ENCODE data around the gene FBXW12. TPM values are rescaled to one million over a fixed set of nuclear protein-coding genes. Genes with fewer than 3 reads are reported as not detected.

The FBXW12 gene
- polyA plus RNA-seq, 1 experiment, result not detected

DNA sequence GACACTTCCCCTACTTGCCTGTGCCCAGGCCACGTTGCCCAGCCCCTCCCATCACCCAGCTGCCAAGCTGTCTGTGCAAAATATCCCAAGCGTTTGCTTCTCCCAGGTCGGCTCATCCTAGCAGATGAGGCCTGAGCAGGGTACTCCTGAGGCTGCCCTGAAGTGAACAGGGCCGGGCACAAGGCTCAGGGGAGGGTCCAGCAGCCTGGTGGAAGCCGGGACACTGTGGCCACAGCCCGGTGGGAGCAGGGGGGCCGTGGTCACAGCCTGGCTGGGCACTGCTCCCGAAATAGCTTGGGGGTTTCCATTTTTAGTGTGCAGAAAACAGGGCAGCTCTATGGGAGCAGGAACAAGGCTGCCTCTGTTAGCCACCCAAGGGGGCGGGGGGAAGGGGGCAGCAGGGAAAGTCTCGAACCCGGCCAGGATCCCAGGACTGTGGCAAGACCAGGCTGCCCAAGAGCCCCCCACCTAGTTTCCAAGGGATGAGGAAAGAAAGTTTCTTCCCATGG, 54.4 kb downstream of the FBXW12 start:
- no peak for DNase-seq (ENCODE audit: low read depth, low spot score)
- no peaks in the 10 kb centered on the region for H3K9me3 ChIP-seq (ENCODE audit: control insufficient read depth, insufficient read depth, low read length)
- CTCF ChIA-PET, result interaction anchor here (0.6 to 6.2 kb wide), 3 partner anchors 8 to 232 kb away, joined by 4 to 47 read pairs (median 5); no protein-coding TSS in a partner anchor
- POLR2A ChIA-PET, result no interaction called here
- H3K27ac ChIP-seq (ENCODE audit: low read depth, low read length), result no peak overlapping the region
- H3K27me3 ChIP-seq (ENCODE audit: control insufficient read depth, insufficient read depth, low read length), result no peaks in the 10 kb centered on the region
- TF ChIP-seq, protein P1, sequence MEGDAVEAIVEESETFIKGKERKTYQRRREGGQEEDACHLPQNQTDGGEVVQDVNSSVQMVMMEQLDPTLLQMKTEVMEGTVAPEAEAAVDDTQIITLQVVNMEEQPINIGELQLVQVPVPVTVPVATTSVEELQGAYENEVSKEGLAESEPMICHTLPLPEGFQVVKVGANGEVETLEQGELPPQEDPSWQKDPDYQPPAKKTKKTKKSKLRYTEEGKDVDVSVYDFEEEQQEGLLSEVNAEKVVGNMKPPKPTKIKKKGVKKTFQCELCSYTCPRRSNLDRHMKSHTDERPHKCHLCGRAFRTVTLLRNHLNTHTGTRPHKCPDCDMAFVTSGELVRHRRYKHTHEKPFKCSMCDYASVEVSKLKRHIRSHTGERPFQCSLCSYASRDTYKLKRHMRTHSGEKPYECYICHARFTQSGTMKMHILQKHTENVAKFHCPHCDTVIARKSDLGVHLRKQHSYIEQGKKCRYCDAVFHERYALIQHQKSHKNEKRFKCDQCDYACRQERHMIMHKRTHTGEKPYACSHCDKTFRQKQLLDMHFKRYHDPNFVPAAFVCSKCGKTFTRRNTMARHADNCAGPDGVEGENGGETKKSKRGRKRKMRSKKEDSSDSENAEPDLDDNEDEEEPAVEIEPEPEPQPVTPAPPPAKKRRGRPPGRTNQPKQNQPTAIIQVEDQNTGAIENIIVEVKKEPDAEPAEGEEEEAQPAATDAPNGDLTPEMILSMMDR (IDR thresholded peaks at IDR 0.05; ENCODE audit: low read depth, low read length), result no peak
- no peak overlapping the region for H3K4me3 ChIP-seq (ENCODE audit: low read depth, low read length)

DNA sequence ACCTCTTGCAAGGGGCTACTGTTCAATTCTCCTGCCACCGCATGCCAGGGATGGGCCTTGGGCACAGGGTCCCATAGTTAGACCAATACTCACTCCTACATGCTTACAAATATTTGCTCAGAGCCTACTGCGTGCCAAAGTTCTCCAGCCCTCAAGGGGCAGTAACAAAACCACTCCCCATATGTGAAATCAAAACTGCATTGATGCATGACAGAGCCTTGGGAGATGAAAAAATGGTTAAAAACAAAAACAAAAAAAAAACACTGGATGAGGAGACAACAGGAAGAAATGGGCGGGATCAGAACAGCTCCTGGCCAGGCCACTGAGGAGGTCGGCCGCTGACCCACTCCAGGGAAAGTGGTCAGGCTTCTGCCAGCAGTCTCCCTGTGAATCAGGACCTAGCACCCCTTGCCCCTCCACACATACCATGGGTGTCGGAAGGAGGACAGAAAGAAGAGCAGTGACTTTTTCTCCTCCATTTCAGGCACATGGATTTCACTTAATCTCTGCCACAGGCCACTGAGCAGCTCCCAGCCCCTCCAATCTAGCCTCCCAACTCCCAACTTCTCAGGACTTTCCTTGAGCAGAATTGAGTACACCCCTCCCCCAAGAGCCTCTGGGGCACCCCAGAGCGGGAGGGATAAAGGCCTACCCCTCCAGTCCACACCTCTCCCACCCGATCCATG, 55.1 kb downstream of the FBXW12 start:
- Histone ChIP-seq H3K4me3 (ENCODE audit: low read depth, low read length) (peak overlapping the region; percentile 18), H3K9me3 (ENCODE audit: control insufficient read depth, insufficient read depth, low read length) (no peaks in the 10 kb centered on the region), H3K27me3 (ENCODE audit: control insufficient read depth, insufficient read depth, low read length) (no peaks in the 10 kb centered on the region), H3K27ac (ENCODE audit: low read depth, low read length) (no peak overlapping the region)
- TF ChIP-seq, protein P1 (IDR thresholded peaks at IDR 0.05; ENCODE audit: low read depth, low read length), result no peak
- DNase-seq (ENCODE audit: low read depth, low spot score), result no peak
- ChIA-PET CTCF (interaction anchor here (1.2 to 6.2 kb wide), 2 partner anchors 9 to 232 kb away, joined by 4 to 47 read pairs; no protein-coding TSS in a partner anchor), POLR2A (no interaction called here)

DNA sequence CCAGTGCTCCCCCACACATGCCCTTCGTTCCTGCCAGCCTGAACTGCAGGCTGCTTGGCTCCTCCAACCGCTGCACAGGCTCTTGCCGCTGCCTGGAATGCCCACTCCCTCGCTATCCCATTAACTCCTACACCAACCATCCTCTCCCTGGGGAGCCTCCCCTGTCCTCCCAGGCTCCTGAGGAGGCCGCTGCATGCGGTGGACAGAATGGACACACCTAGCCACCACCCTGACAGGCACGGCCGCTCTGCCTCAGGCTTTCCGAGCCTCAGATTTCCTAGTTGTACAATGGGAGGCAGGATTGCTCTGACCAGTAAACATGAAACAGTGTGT, 55.6 kb downstream of the FBXW12 start:
- ChIA-PET POLR2A (no interaction called here), CTCF (interaction anchor here (6.2 kb wide), 1 partner anchor 9 kb away, joined by 47 read pairs; no protein-coding TSS in a partner anchor)
- Histone ChIP-seq H3K27ac (ENCODE audit: low read depth, low read length) (no peak overlapping the region), H3K27me3 (ENCODE audit: control insufficient read depth, insufficient read depth, low read length) (no peaks in the 10 kb centered on the region), H3K9me3 (ENCODE audit: control insufficient read depth, insufficient read depth, low read length) (no peaks in the 10 kb centered on the region), H3K4me3 (ENCODE audit: low read depth, low read length) (peak overlapping the region; percentile 18)
- no peak for DNase-seq (ENCODE audit: low read depth, low spot score)
- TF ChIP-seq, protein P1 (IDR thresholded peaks at IDR 0.05; ENCODE audit: low read depth, low read length), result no peak

DNA sequence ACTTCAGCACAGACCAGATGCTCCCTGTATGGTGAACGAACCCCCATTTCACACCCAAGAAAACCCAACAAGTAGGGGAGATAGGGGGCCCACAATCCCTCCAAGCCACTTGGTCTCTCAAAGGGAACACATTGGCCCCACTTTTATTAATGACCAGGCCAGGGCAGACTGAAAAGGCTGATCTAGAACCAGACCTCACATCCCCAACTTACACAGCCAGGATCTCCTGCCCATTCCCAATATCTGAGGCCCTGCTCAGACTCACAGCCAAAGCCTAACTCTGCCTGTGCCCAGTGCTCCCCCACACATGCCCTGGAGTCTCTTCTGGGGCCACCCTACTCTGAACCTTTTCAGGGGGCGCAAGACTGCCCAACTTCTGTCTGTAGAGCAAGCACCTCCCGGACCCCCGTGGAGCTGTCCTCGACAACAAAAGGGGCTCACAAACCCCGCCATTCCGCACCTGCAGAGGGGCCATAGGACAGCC, 56.1 kb downstream of the FBXW12 start:
- TF ChIP-seq, protein P1 (IDR thresholded peaks at IDR 0.05; ENCODE audit: low read depth, low read length), result no peak
- Histone ChIP-seq H3K4me3 (ENCODE audit: low read depth, low read length) (peak overlapping the region; percentile 70), H3K27ac (ENCODE audit: low read depth, low read length) (no peak overlapping the region), H3K27me3 (ENCODE audit: control insufficient read depth, insufficient read depth, low read length) (no peaks in the 10 kb centered on the region), H3K9me3 (ENCODE audit: control insufficient read depth, insufficient read depth, low read length) (no peaks in the 10 kb centered on the region)
- CTCF ChIA-PET, result interaction anchor here (0.6 to 12.1 kb wide), 3 partner anchors 8 to 60 kb away, joined by 4 to 402 read pairs (median 47); no protein-coding TSS in a partner anchor
- POLR2A ChIA-PET, result interaction anchor here (1.1 kb wide), 1 partner anchor 18 kb away, joined by 3 read pairs; the partner anchor contains the start of gene ATRIP
- no peak for DNase-seq (ENCODE audit: low read depth, low spot score)

Data from AG04450 (cell line).